ENCODE measurements around the gene AJAP1.

The AJAP1 gene

GRCh38 chr1:4690951-4691675, 36.7 kb downstream of the AJAP1 start:
- no peak for DNase-seq (ENCODE audit: extremely low read depth, low read depth)
- TF ChIP-seq CTCF (IDR thresholded peaks at IDR 0.05; ENCODE audit: low read depth, low read length): no peak

GRCh38 chr1:4691766-4692405, 37.5 kb downstream of the AJAP1 start:
- no peak for TF ChIP-seq CTCF (IDR thresholded peaks at IDR 0.05; ENCODE audit: low read depth, low read length)
- DNase-seq (ENCODE audit: extremely low read depth, low read depth): no peak

- DNase-seq (ENCODE audit: extremely low read depth, low read depth): no peak
- TF ChIP-seq CTCF (IDR thresholded peaks at IDR 0.05; ENCODE audit: low read depth, low read length): no peak
Measured at GRCh38 chr1:4692437-4692836, 38.0 kb downstream of the AJAP1 start.

GRCh38 chr1:4693331-4693730, 38.9 kb downstream of the AJAP1 start:
- no peak for DNase-seq (ENCODE audit: extremely low read depth, low read depth)
- TF ChIP-seq CTCF (IDR thresholded peaks at IDR 0.05; ENCODE audit: low read depth, low read length): no peak

GRCh38 chr1:4693891-4694290, 39.5 kb downstream of the AJAP1 start:
- TF ChIP-seq CTCF (IDR thresholded peaks at IDR 0.05; ENCODE audit: low read depth, low read length): no peak
- no peak for DNase-seq (ENCODE audit: extremely low read depth, low read depth)

GRCh38 chr1:4694492-4694891, 40.1 kb downstream of the AJAP1 start:
- no peak for TF ChIP-seq CTCF (IDR thresholded peaks at IDR 0.05; ENCODE audit: low read depth, low read length)
- DNase-seq (ENCODE audit: extremely low read depth, low read depth): no peak

- TF ChIP-seq CTCF (IDR thresholded peaks at IDR 0.05; ENCODE audit: low read depth, low read length): no peak
- no peak for DNase-seq (ENCODE audit: extremely low read depth, low read depth)
Measured at GRCh38 chr1:4695241-4695640, 40.8 kb downstream of the AJAP1 start.

Data from AG09319 (cell line).